Subcutaneous abdominal adipose tissue (tissue), 5 donors: ENCODE data around the gene ZNF32.

ENCODE experiments used
- H3K27ac ChIP-seq: one replicate; pipeline ENCODE4 v1.7.0; 2013; ENCODE audit warnings: low read depth, mild to moderate bottlenecking, inconsistent platforms, low read length, moderate library complexity
- H3K27me3 ChIP-seq, 5 donors: one replicate each; pipeline ENCODE4 v1.7.0; 2013; ENCODE audit warnings: low read length in 5 of 5, inconsistent platforms in 1 of 5; ENCODE audit not compliant: control insufficient read depth in 5 of 5, insufficient read depth in 4 of 5
- H3K36me3 ChIP-seq, 5 donors: one replicate each; pipeline ENCODE4 v1.7.0; 2013; ENCODE audit warnings: low read length in 5 of 5; ENCODE audit not compliant: control insufficient read depth in 5 of 5, insufficient read depth in 5 of 5
- H3K4me1 ChIP-seq, 5 donors: one replicate each; pipeline ENCODE4 v1.7.0; 2013; ENCODE audit warnings: low read length in 5 of 5, mild to moderate bottlenecking in 3 of 5, moderate library complexity in 1 of 5; ENCODE audit not compliant: control insufficient read depth in 5 of 5, insufficient read depth in 5 of 5
- H3K4me3 ChIP-seq, 5 donors: one replicate each; pipeline ENCODE4 v1.7.0; 2013; ENCODE audit warnings: low read length in 5 of 5, low read depth in 1 of 5
- H3K9ac ChIP-seq, 5 donors: one replicate each; pipeline ENCODE4 v1.7.0; 2013; ENCODE audit warnings: low read length in 5 of 5, mild to moderate bottlenecking in 4 of 5, moderate library complexity in 3 of 5
- H3K9me3 ChIP-seq, 5 donors: one replicate each; pipeline ENCODE4 v1.7.0; 2013; ENCODE audit warnings: low read length in 5 of 5; ENCODE audit not compliant: control insufficient read depth in 5 of 5
- donor health status: healthy.
- donor health status: healthy.
- donor health status: healthy.
- donor health status: healthy.
- donor health status: healthy.

ZNF32 gene

GRCh38 chr10:43669386-43669785, 20.7 kb upstream of the ZNF32 start:
- H3K27me3 ChIP-seq: peaks cover 0 to 28% (median 26%) of the 10 kb centered on the region in 5 donors
- no peaks in the 10 kb centered on the region for H3K36me3 ChIP-seq
- no peak overlapping the region for H3K9ac ChIP-seq
- no peak overlapping the region for H3K27ac ChIP-seq
- no peak overlapping the region for H3K4me3 ChIP-seq
- H3K9me3 ChIP-seq: no peaks in the 10 kb centered on the region
- H3K4me1 ChIP-seq: peaks cover 0 to 16% (median 10%) of the 10 kb centered on the region in 5 donors

GRCh38 chr10:43667761-43668386, 19.2 kb upstream of the ZNF32 start:
- Histone ChIP-seq H3K27ac (no peak overlapping the region), H3K4me3 (peak overlapping the region in 3 of 5 donors; percentile 11 to 50 (median 27)), H3K4me1 (peaks cover 0 to 16% (median 8%) of the 10 kb centered on the region in 5 donors), H3K36me3 (no peaks in the 10 kb centered on the region), H3K9me3 (no peaks in the 10 kb centered on the region), H3K9ac (peak overlapping the region in 1 of 5 donors; percentile 17), H3K27me3 (peaks cover 0 to 28% (median 26%) of the 10 kb centered on the region in 5 donors)

GRCh38 chr10:43667317-43667731, 18.6 kb upstream of the ZNF32 start:
- Histone ChIP-seq H3K9ac (peak overlapping the region in 1 of 5 donors; percentile 17), H3K27me3 (peaks cover 0 to 28% (median 26%) of the 10 kb centered on the region in 5 donors), H3K27ac (no peak overlapping the region), H3K36me3 (no peaks in the 10 kb centered on the region), H3K4me1 (peaks cover 0 to 16% (median 8%) of the 10 kb centered on the region in 5 donors), H3K4me3 (peak overlapping the region in 4 of 5 donors; percentile 11 to 50 (median 28)), H3K9me3 (no peaks in the 10 kb centered on the region)

DNA sequence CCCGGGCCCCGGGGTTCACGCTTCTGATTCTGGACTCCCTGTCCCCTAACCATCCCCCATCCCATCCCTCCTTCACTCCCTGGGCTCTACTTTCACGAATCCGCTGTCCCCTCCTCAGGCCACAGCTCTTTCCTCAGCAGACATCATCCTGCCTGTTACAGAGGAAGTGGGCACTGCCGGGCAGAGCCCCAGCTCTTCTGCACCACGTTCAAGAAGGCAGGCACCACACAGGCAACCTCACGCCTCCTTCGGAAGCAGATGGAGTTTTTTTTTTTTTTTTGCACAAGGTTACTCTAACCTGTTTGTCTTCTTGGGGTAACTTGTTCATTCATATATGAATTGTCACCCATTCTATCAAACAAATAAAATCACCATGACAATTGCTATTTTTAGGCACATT, 17.9 kb upstream of the ZNF32 start:
- H3K27ac ChIP-seq: no peak overlapping the region
- no peaks in the 10 kb centered on the region for H3K9me3 ChIP-seq
- H3K36me3 ChIP-seq: no peaks in the 10 kb centered on the region
- H3K4me3 ChIP-seq: no peak overlapping the region
- H3K9ac ChIP-seq: no peak overlapping the region
- peaks cover 0 to 28% (median 26%) of the 10 kb centered on the region in 5 donors for H3K27me3 ChIP-seq
- H3K4me1 ChIP-seq: peaks cover 0 to 14% (median 6%) of the 10 kb centered on the region in 5 donors

DNA sequence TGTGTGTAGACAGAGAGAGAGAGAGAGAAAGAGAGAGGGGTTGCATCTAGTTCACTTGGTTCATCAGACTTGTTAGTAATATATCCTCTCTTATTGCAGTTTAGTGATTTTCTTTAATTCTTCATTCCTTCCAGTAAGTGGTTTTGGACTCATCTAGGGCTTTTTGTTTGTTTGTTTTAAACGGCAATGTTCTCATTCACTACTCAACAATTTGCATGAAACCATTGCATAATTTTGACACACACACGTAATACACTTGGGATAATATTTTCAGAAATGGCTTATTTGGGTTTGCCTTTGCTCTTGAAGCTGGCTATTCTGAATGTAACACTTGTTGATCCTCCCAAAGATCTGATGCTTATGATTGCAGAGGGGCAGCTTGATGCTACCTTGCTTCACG, 16.4 kb upstream of the ZNF32 start:
- Histone ChIP-seq H3K27me3 (peaks cover 0 to 25% (median 18%) of the 10 kb centered on the region in 5 donors), H3K9ac (no peak overlapping the region), H3K4me3 (no peak overlapping the region), H3K36me3 (no peaks in the 10 kb centered on the region), H3K27ac (no peak overlapping the region), H3K4me1 (peaks cover 0 to 14% (median 6%) of the 10 kb centered on the region in 5 donors), H3K9me3 (no peaks in the 10 kb centered on the region)

DNA sequence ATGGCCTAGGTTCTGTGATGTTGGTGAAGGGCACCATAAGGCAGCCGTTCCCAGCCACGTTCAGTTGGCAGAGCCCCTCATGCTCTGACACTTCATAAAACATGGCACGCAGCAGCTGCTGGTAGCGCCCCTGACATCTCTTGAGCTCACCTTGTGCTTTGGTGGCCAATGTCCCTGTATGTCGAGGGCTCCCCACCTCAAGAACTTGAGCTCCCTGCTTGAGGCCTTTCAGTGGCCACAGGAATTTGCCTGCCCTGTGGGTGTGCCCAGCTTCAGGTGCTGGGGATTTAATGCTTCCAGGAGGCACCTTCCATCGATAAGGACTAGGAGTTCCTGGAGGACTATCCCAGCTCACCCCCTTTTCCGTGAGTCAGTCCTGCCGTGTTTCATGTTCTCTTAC, 9.5 kb upstream of the ZNF32 start:
- Histone ChIP-seq H3K4me3 (no peak overlapping the region), H3K36me3 (no peaks in the 10 kb centered on the region), H3K4me1 (no peaks in the 10 kb centered on the region), H3K9me3 (no peaks in the 10 kb centered on the region), H3K9ac (no peak overlapping the region), H3K27me3 (peaks cover 0 to 4% (median 2%) of the 10 kb centered on the region in 5 donors), H3K27ac (no peak overlapping the region)

DNA sequence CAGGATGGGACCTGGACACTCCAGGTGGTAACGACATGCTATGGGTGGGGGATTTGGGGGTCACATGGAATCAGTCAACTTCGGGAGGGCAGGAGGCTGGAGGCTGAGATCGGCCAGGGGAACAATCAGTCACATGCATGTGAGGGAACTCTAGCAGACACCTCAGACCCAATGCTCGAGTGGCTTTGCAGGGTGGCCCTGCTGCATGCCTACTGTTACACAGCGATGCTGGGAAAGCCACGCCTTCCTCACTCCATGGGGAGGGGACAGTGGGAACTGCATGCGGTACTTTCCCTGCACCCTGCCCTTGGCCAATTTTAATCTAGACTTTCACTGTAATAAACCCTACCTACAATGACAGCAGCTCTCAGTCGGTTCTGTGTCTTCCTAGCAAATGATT, 6.6 kb upstream of the ZNF32 start:
- H3K36me3 ChIP-seq: no peaks in the 10 kb centered on the region
- no peak overlapping the region for H3K9ac ChIP-seq
- H3K27ac ChIP-seq: no peak overlapping the region
- H3K4me3 ChIP-seq: no peak overlapping the region
- peaks cover 0 to 4% (median 2%) of the 10 kb centered on the region in 5 donors for H3K27me3 ChIP-seq
- no peaks in the 10 kb centered on the region for H3K9me3 ChIP-seq
- no peaks in the 10 kb centered on the region for H3K4me1 ChIP-seq

- peaks cover 0 to 8% (median 7%) of the 10 kb centered on the region in 5 donors for H3K4me1 ChIP-seq
- H3K9me3 ChIP-seq: no peaks in the 10 kb centered on the region
- peaks cover 0 to 4% (median 0%) of the 10 kb centered on the region in 5 donors for H3K27me3 ChIP-seq
- no peaks in the 10 kb centered on the region for H3K36me3 ChIP-seq
- no peak overlapping the region for H3K27ac ChIP-seq
- no peak overlapping the region for H3K4me3 ChIP-seq
- no peak overlapping the region for H3K9ac ChIP-seq
These were observed 5.1 kb upstream of the ZNF32 start for GRCh38 chr10:43653746-43654145.

- Histone ChIP-seq H3K9ac (peak overlapping the region; percentile 68 to 95 (median 86)), H3K27me3 (no peaks in the 10 kb centered on the region), H3K4me1 (peaks cover 2 to 21% (median 16%) of the 10 kb centered on the region in 5 donors), H3K4me3 (peak overlapping the region; percentile 81 to 86 (median 83)), H3K9me3 (peaks cover 21 to 27% (median 25%) of the 10 kb centered on the region in 5 donors), H3K27ac (peak overlapping the region; percentile 65), H3K36me3 (peaks cover 19 to 23% (median 20%) of the 10 kb centered on the region in 5 donors)
These were observed 473 bp upstream of the ZNF32 start for GRCh38 chr10:43649185-43649523.

- Histone ChIP-seq H3K4me1 (peaks cover 2 to 21% (median 16%) of the 10 kb centered on the region in 5 donors), H3K36me3 (peaks cover 24 to 34% (median 30%) of the 10 kb centered on the region in 5 donors), H3K4me3 (peak overlapping the region; percentile 73 to 86 (median 83)), H3K9ac (peak overlapping the region; percentile 87 to 95 (median 88)), H3K9me3 (peaks cover 30 to 37% (median 36%) of the 10 kb centered on the region in 5 donors), H3K27me3 (no peaks in the 10 kb centered on the region), H3K27ac (peak overlapping the region; percentile 65)
These were observed 635 bp downstream of the ZNF32 start for GRCh38 chr10:43648095-43648397.
